ENCODE results near the gene GSDME. TPM values are rescaled to one million over a fixed set of nuclear protein-coding genes. Genes with fewer than 3 reads are reported as not detected.

GSDME gene
- total and polyA plus RNA-seq, 9 donors: 14.3 to 37.0 (median 29.2) TPM

GRCh38 chr7:24709051-24709450, 48.2 kb downstream of the GSDME start:
- Histone ChIP-seq H3K9me3 (no peaks in the 10 kb centered on the region), H3K4me1 (ENCODE audit: insufficient read depth) (no peaks in the 10 kb centered on the region), H3K27me3 (no peaks in the 10 kb centered on the region), H3K27ac (no peak overlapping the region), H3K36me3 (no peaks in the 10 kb centered on the region), H3K4me3 (no peak overlapping the region)
- WGBS, 3 donors: 94 to 96% (median 96%) methylated on average over 5 of the region's 5 CpGs
- TF ChIP-seq EP300 (IDR thresholded peaks at IDR 0.05) (no peak), POLR2A (IDR thresholded peaks at IDR 0.05) (no peak), CTCF (IDR thresholded peaks at IDR 0.05) (no peak)
- no peak for DNase-seq
- intact Hi-C loops (cut with DNase I): no loop called here

GRCh38 chr7:24707988-24708615, 49.2 kb downstream of the GSDME start:
- Histone ChIP-seq H3K9me3 (no peaks in the 10 kb centered on the region), H3K27me3 (no peaks in the 10 kb centered on the region), H3K4me1 (ENCODE audit: insufficient read depth) (peaks cover 3% of the 10 kb centered on the region), H3K4me3 (no peak overlapping the region), H3K36me3 (no peaks in the 10 kb centered on the region), H3K27ac (no peak overlapping the region)
- intact Hi-C loops (cut with DNase I): no loop called here
- DNase-seq: no peak
- TF ChIP-seq EP300 (IDR thresholded peaks at IDR 0.05) (no peak), CTCF (IDR thresholded peaks at IDR 0.05) (no peak), POLR2A (IDR thresholded peaks at IDR 0.05) (no peak)
- 56 to 69% (median 60%) methylated on average over 9 of the region's 9 CpGs for WGBS, 3 donors

GRCh38 chr7:24706211-24707170, 50.8 kb downstream of the GSDME start:
- DNase-seq: no peak
- 88 to 91% (median 89%) methylated on average over 30 of the region's 30 CpGs for WGBS, 3 donors
- H3K27ac ChIP-seq: no peak overlapping the region
- H3K27me3 ChIP-seq: no peaks in the 10 kb centered on the region
- H3K36me3 ChIP-seq: no peaks in the 10 kb centered on the region
- peaks cover 10% of the 10 kb centered on the region for H3K4me1 ChIP-seq (ENCODE audit: insufficient read depth)
- intact Hi-C loops (cut with DNase I): no loop called here
- H3K4me3 ChIP-seq: no peak overlapping the region
- H3K9me3 ChIP-seq: no peaks in the 10 kb centered on the region
- TF ChIP-seq EP300 (IDR thresholded peaks at IDR 0.05) (no peak), CTCF (IDR thresholded peaks at IDR 0.05) (no peak), POLR2A (IDR thresholded peaks at IDR 0.05) (no peak)

- Histone ChIP-seq H3K9me3 (no peaks in the 10 kb centered on the region), H3K4me1 (ENCODE audit: insufficient read depth) (peaks cover 11% of the 10 kb centered on the region), H3K36me3 (no peaks in the 10 kb centered on the region), H3K27me3 (no peaks in the 10 kb centered on the region), H3K4me3 (no peak overlapping the region), H3K27ac (no peak overlapping the region)
- DNase-seq: no peak
- intact Hi-C loops (cut with DNase I): no loop called here
- TF ChIP-seq CTCF (IDR thresholded peaks at IDR 0.05): no peak
- TF ChIP-seq EP300 (IDR thresholded peaks at IDR 0.05): no peak
- TF ChIP-seq POLR2A (IDR thresholded peaks at IDR 0.05): no peak
- 80 to 93% (median 88%) methylated on average over 5 of the region's 5 CpGs for WGBS, 3 donors
These were observed 51.8 kb downstream of the GSDME start for GRCh38 chr7:24705461-24705954.
